UCSD-AML1 (cell line): ENCODE measurements around the gene SLC35E3.

Experiments
- DNase-seq: peaks from one replicate; lab custom pipeline; 2025; ENCODE audit not compliant: unreplicated experiment; lab: John Stamatoyannopoulos, UW

Gene SLC35E3

DNA sequence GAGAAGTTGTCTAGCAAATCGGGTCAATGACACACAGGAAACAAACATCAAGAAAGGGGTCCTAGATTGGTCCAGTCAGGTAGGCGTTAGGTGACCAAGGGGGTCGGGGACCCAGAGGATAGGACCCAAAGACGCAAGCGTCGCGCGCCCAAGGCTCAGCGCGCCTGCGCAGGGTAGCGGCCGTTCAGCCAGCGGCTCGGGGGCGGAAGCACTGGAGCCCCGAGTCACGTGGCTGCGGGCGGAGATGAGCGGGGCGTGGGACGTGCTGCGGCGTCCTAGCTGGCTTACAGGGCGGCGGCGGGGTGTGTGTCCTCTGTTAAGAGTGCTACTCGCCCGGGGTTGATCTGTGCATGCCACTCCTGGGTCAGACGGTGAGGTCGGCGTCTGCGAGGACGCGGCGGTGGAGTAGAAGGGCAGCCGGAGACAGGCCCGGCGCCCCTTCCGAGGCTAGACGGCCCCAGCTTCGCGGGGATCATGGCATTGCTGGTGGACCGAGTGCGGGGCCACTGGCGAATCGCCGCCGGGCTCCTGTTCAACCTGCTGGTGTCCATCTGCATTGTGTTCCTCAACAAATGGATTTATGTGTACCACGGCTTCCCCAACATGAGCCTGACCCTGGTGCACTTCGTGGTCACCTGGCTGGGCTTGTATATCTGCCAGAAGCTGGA, at the start of gene SLC35E3:
TSS of gene SLC35E3 (plus strand) at position 273 of the 668 bp plus-strand sequence. CDS start at position 475, 202 bp downstream.
- DNase-seq, result peak; percentile 95

DNA sequence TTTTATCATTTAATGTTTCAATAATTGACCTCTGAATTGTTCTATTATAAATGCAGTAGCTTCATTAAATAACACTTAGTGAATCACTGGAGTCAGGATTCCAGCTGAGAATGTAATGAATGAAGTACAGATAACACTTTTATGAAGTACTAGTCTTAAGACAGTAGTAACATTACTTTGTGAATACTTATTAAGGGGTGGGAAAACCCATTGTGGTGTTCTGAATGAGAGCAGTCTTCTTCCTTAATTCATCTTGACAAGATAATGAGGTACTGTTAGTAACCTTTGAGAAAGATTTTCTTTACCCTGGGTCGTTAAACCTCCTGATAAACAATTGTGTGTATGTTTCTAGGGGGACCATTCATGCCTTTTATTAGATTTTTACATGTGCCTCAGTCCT, 46.5 kb upstream of the SLC35E3 start:
- DNase-seq, result no peak

- no peak for DNase-seq
Observed at GRCh38 chr12:68727776-68728175, 18.2 kb upstream of the SLC35E3 start.

- DNase-seq, result no peak
Observed at GRCh38 chr12:68733661-68734071, 12.3 kb upstream of the SLC35E3 start.

DNA sequence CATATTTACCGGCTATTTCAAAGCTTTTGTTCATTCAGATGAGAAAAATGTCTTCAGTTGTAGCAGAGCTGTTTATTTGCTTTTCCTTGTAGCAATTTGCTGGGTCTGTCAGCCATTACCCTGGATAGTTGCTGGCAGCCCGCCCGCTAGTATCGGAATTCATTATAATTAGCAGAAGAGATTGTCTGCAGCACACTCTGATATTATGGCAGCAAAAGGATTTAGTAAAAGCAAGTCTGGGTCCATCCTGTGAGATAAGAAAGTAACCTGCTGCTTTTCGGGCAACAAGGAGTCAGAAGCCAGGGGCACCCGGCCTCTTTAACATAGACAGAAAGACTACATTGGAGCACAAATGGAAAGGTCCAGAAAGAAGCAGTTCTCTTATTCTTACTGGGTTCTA, 6.1 kb upstream of the SLC35E3 start:
- no peak for DNase-seq

- no peak for DNase-seq
Observed at GRCh38 chr12:68743356-68743755, 2.6 kb upstream of the SLC35E3 start.

GRCh38 chr12:68745376-68745903, 536 bp upstream of the SLC35E3 start:
- no peak for DNase-seq

DNA sequence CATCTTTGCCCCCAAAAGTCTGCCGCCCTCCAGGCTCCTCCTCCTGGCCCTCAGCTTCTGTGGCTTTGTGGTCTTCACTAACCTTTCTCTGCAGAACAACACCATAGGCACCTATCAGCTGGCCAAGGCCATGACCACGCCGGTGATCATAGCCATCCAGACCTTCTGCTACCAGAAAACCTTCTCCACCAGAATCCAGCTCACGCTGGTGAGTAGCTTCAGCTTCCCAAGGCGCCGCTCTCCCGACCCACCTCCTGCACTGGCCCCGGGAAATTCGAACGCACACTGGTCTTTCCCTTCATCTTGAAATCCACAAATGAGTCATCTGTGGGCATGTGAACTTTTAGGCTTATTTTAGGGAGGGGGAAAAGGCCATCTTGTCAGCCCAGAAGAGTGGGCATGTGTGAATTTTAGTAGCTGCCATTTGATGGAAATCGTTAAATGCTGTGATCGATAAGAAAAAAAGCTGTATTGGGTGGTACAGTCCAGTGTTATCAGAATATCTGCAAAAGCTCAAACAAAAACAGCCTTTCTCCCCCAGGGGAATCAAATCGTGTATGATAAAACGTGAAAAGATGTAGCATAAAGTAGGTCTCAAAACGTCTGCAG, 700 bp downstream of the SLC35E3 start:
- peak; percentile 52 for DNase-seq

DNA sequence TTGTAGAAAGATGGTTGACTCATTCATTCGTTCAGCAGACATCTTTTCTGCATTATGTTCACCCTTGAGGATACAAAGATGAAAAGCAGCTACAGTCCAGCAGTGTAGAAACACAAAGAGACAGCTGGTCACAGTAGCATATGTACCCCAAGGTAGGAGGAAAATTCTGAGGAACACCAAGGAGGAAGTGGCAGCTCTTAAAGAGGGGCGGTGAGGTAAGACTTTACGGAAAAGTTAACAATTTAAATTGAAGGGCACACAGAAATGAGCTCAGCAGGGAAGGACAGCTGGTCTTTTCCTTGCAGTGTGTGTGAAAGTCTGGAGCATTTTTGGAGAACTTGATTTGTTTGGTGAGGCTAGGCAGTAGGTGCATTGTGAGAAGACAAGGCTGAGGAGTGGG, 3.5 kb downstream of the SLC35E3 start:
- DNase-seq, result no peak

DNA sequence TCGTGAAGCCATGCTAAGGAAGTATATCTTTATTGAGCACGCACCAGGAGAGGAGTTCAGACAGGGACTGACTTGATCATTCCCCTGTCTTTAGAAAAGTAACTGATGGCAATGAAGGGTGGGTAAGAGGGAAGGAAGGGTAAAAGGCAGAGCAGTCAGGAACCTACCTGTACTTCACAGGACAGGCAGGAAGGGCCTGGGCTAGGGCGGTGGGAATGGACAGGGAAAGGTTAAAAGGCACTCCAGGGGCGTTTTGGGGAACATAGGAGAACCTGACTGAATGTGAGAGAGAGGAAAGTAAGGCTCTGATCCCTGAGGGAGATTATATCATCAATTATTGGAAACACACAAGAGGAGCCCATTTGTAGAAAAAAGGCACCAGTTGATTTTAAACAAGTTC, 3.9 kb downstream of the SLC35E3 start:
- no peak for DNase-seq

GRCh38 chr12:68750506-68750905, 4.5 kb downstream of the SLC35E3 start:
- DNase-seq, result no peak

DNA sequence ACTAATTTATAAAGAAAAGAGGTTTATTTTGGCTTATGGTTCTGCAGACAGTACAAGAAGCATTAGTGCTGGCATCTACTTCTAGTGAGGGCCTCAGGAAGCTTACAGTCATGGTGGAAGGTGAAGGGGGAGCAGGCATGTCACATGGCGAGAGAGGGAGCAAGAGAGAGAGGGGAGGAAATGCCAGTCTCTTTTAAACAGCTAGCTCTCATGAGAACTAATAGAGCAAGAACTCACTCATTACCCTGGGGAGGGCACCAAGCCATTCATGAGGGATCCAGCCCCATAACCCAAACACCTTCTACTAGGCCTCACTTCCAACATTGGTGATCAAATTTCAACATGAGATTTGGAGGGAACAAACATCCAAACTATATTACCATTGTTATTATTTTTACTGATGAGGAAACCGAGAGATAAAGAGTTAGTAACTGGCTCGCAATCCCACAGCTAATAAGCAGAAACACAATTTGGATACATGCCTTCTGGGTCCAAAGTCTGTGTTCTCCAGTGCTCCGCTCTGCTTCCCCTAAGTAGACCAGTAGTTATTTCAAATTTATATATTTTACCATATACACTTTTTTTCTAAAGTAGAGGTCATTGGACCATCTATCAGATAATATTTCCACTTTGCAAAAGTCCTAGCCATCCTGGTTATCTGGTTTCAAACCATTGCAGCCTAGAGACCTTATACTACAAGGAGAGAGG, 9.7 kb downstream of the SLC35E3 start:
- no peak for DNase-seq

GRCh38 chr12:68759852-68760251, 13.9 kb downstream of the SLC35E3 start:
- DNase-seq, result no peak

DNA sequence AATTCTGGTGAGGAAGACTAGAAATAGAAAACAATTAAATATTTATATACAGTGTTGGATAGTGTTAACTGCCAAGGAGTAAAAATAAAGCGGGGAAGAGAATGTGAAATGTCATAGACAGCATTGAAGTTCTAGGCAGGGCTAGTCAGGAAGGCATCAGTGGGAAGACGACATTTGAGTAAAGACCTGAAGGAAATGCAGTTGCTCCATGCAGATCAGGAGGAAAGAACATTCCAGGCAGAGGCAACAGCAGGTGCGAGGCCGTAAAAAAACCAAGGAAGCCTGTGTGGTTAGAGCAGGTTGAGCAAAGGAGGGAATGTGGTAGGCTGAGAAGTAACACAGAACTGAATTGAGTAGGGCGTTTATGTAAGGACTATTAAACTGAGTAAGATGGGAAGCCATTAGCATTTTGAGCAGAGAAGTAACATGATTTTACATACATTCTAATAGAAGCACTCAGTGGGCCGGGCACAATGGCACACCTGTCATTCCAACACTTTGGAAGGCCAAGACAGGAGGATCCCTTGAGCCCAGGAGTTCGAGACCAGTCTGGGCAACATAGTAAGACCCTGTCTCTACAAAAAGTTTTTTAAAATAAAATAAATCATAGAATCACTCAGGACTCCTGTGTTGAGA, 14.9 kb downstream of the SLC35E3 start:
- DNase-seq, result no peak

GRCh38 chr12:68761442-68761812, 15.5 kb downstream of the SLC35E3 start:
- no peak for DNase-seq

- DNase-seq, result no peak
Observed at GRCh38 chr12:68761901-68762630, 16.1 kb downstream of the SLC35E3 start.

GRCh38 chr12:68762691-68763090, 16.7 kb downstream of the SLC35E3 start:
- DNase-seq, result no peak

- DNase-seq, result no peak
Observed at GRCh38 chr12:68765696-68766095, 19.7 kb downstream of the SLC35E3 start.

- no peak for DNase-seq
Observed at GRCh38 chr12:68766646-68767045, 20.7 kb downstream of the SLC35E3 start.

DNA sequence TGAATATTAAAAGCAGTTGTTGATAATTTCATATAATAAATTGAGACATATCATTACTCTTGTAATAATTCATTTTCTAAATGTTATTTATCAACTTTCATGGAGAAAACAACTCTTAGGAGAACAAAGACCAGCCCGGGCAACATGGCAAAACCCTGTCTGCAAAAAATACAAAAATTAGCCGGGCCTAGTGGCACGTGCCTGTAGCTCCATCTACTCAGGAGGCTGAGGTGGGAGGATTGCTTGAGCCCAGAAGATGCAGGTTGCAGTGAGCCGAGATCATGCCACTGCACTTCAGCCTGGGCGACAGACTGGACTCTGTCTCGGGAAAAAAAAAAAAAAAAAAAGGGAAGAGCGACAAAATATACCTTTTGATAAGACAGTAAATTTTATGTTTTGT, 21.2 kb downstream of the SLC35E3 start:
- DNase-seq, result no peak

GRCh38 chr12:68768431-68768939, 22.5 kb downstream of the SLC35E3 start:
- no peak for DNase-seq
